Activated T-helper 1 cell treated with anti-CD3 and anti-CD28 coated beads, Interleukin-12 subunit alpha, Interleukin-12 subunit beta, Interleukin-2, Interleukin-4 antibody, amounts not matched to agents 30 ng/mL and 10 ng/mL and 1 ng/mL, durations not matched to agents 14 hours and 24 hours and 36 hours (primary cell): ENCODE data around the gene NCMAP. TPM values are rescaled to one million over a fixed set of nuclear protein-coding genes. Genes with fewer than 3 reads are reported as not detected.

Source experiments
- DNase-seq: peaks from one replicate; pipeline ENCODE4 v3.0.0; 2021; ENCODE audit warnings: low spot score
- H3K27ac Mint-ChIP-seq: one replicate; pipeline ENCODE4 v1.8.0; 2021; ENCODE audit warnings: mild to moderate bottlenecking, mixed read lengths
- H3K27me3 Mint-ChIP-seq: one replicate; pipeline ENCODE4 v1.8.0; 2022; ENCODE audit warnings: mild to moderate bottlenecking, moderate library complexity, mixed read lengths; ENCODE audit not compliant: insufficient read depth
- H3K36me3 Mint-ChIP-seq: one replicate; pipeline ENCODE4 v1.8.0; 2021; ENCODE audit warnings: low read depth, mixed read lengths
- H3K4me1 Mint-ChIP-seq: one replicate; pipeline ENCODE4 v1.8.0; 2021; ENCODE audit warnings: low read depth, mixed read lengths
- H3K4me3 Mint-ChIP-seq: one replicate; pipeline ENCODE4 v1.8.0; 2021; ENCODE audit warnings: mild to moderate bottlenecking, moderate library complexity, mixed read lengths
- H3K9me3 Mint-ChIP-seq: one replicate; pipeline ENCODE4 v1.8.0; 2021; ENCODE audit warnings: mixed read lengths
- intact Hi-C: fragments of 100-400 bp; cut with micrococcal nuclease; formaldehyde crosslinking; loops from one replicate; pipeline ENCODE4 v1.15.1; 2024
- total RNA-seq: library from RNA; stranded (reverse); gene quantifications from 2 replicates; pipeline ENCODE4 v1.2.3, GENCODE V29; 2022

Gene NCMAP
- total RNA-seq, 1 donor from 2014 or later, result not detected

DNA sequence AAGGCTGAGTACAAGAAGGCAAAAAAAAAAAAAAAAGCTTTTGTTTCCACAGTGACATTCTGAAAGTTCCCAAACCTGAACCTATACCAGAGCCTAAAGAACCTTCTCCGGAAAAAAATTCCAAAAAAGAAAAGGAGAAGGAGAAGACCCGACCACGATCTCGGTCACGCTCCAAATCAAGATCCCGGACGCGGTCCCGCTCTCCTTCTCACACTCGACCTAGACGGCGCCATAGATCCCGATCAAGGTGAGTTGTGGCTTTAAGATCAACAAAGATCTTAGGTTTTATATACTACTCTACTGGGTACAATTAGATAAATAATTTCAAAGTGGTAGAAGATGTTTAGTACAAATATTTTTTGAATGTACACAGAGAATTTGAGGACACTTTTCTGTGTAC, 96.5 kb downstream of the NCMAP start:
- Mint-ChIP-seq H3K4me3 (no peak overlapping the region), H3K9me3 (no peaks in the 10 kb centered on the region), H3K36me3 (peaks cover 74% of the 10 kb centered on the region), H3K27ac (no peak overlapping the region), H3K4me1 (peaks cover 43% of the 10 kb centered on the region), H3K27me3 (no peaks in the 10 kb centered on the region)
- DNase-seq, result no peak
- intact Hi-C loops, result no loop called here

DNA sequence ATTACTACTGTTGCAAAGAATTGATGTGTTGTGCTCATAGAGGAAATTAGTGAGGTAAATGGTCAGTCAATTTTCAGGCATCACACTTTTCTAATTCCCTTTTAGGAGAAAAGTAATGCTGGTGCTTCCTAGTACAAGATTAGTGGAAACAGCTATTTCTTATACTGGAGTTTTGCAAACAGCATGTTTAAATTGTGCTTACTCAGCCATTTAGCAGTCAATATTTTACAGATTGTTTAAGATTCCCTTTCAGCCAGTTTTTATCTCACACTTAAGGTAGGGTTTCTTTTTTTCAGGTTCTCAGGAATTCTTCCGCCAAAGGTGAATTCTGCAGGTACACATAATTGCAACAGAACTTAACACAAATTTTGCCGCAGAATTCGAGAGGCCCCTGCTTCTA, 98.1 kb downstream of the NCMAP start:
- H3K36me3 Mint-ChIP-seq, result peaks cover 69% of the 10 kb centered on the region
- H3K4me3 Mint-ChIP-seq, result no peak overlapping the region
- H3K27me3 Mint-ChIP-seq, result no peaks in the 10 kb centered on the region
- no peak for DNase-seq
- H3K27ac Mint-ChIP-seq, result no peak overlapping the region
- no peaks in the 10 kb centered on the region for H3K9me3 Mint-ChIP-seq
- peaks cover 40% of the 10 kb centered on the region for H3K4me1 Mint-ChIP-seq
- intact Hi-C loops, result no loop called here

DNA sequence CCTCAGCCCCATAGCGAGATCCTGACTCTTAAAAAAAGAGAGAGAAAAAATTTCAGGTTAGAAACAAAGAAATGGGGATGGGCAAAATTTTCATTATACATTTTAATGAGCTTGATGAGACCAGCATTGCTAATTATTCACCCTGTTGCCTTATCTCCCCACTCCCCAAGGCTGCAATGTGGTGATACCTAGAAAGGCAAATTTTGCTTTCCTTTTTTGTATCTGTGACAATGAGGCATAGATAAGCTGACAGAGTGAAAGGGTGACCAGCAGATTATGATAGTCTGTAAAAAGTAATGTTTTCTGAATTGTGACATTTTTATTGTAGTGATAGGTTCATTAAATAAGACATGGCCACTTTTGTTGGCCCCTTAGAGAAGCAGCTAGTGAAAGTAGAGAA, 100.2 kb downstream of the NCMAP start:
- no peak for DNase-seq
- Mint-ChIP-seq H3K27ac (no peak overlapping the region), H3K9me3 (no peaks in the 10 kb centered on the region), H3K36me3 (peaks cover 69% of the 10 kb centered on the region), H3K27me3 (no peaks in the 10 kb centered on the region), H3K4me1 (peaks cover 41% of the 10 kb centered on the region), H3K4me3 (no peak overlapping the region)
- intact Hi-C loops, result no loop called here

DNA sequence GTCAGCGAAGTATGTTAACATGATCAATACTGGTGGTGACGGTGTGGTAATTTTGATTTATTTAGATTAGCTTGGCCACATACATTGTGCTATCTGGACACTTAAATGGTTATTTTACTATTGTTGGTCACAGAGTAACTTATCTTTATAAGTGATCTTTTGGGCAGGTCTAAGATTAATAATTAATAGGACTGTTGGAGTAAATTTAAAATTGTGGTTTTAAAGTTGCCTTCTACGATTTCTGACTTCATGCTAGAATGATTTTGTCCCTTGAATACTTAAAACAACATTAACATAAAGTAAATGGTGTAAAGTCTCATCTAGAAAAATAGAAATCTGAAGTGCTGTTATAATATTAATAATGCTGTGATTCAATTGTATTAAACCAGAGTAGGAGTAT, 101.9 kb downstream of the NCMAP start:
- no peak for DNase-seq
- no peak overlapping the region for H3K4me3 Mint-ChIP-seq
- no peak overlapping the region for H3K27ac Mint-ChIP-seq
- H3K9me3 Mint-ChIP-seq, result no peaks in the 10 kb centered on the region
- intact Hi-C loops, result no loop called here
- peaks cover 38% of the 10 kb centered on the region for H3K4me1 Mint-ChIP-seq
- H3K36me3 Mint-ChIP-seq, result peaks cover 69% of the 10 kb centered on the region
- no peaks in the 10 kb centered on the region for H3K27me3 Mint-ChIP-seq

Other genes starting within 250 kb of the NCMAP start
- not detected in 2 replicates for gene GRHL3, start 236.7 kb upstream of the NCMAP start, total RNA-seq
- 4.1 and 5.1 TPM in 2 replicates for gene STPG1, start 142.3 kb upstream of the NCMAP start, total RNA-seq
- gene NIPAL3, start 140.3 kb upstream of the NCMAP start, total RNA-seq, result 22.7 and 23.5 TPM in 2 replicates
- gene RCAN3, start 53.3 kb upstream of the NCMAP start, total RNA-seq, result 26.5 and 26.8 TPM in 2 replicates
- 218 and 242 TPM in 2 replicates for gene SRRM1, start 87.2 kb downstream of the NCMAP start, total RNA-seq
- 16.8 and 20.6 TPM in 2 replicates for gene CLIC4, start 189.4 kb downstream of the NCMAP start, total RNA-seq